Endothelial cell of hepatic sinusoid (primary cell): ENCODE results near the gene SARM1.

Experiments used
- in situ Hi-C: cut with HindIII; loops from 2 replicates; pipeline ENCODE4 v1.10.0; 2017; ENCODE audit warnings: low sequenced_read_pairs

Gene SARM1

GRCh38 chr17:28392491-28392890 lies 21.0 kb downstream of the SARM1 start:
- in situ Hi-C loops: no loop called here

GRCh38 chr17:28394337-28395116 lies 23.0 kb downstream of the SARM1 start:
- in situ Hi-C loops: no loop called here

- in situ Hi-C loops: no loop called here
These were observed 23.9 kb downstream of the SARM1 start for GRCh38 chr17:28395426-28395825.

GRCh38 chr17:28395968-28396367 lies 24.5 kb downstream of the SARM1 start:
- in situ Hi-C loops: no loop called here

GRCh38 chr17:28396635-28397239 lies 25.2 kb downstream of the SARM1 start:
- in situ Hi-C loops: no loop called here

GRCh38 chr17:28397275-28397674 lies 25.8 kb downstream of the SARM1 start:
- in situ Hi-C loops: no loop called here

GRCh38 chr17:28397687-28398279 lies 26.3 kb downstream of the SARM1 start:
- in situ Hi-C loops: no loop called here

GRCh38 chr17:28398280-28398981 lies 26.9 kb downstream of the SARM1 start:
- in situ Hi-C loops: no loop called here

- in situ Hi-C loops: no loop called here
These were observed 28.3 kb downstream of the SARM1 start for GRCh38 chr17:28399808-28400207.

GRCh38 chr17:28402224-28402630 lies 30.7 kb downstream of the SARM1 start:
- in situ Hi-C loops: no loop called here

- in situ Hi-C loops: no loop called here
These were observed 31.4 kb downstream of the SARM1 start for GRCh38 chr17:28402844-28403243.

GRCh38 chr17:28404007-28404406 lies 32.5 kb downstream of the SARM1 start:
- in situ Hi-C loops: no loop called here

- in situ Hi-C loops: no loop called here
These were observed 32.9 kb downstream of the SARM1 start for GRCh38 chr17:28404461-28404811.

- in situ Hi-C loops: no loop called here
These were observed 33.5 kb downstream of the SARM1 start for GRCh38 chr17:28404812-28405570.

GRCh38 chr17:28405632-28406472 lies 34.4 kb downstream of the SARM1 start, which contains the start of gene SLC46A1:
TSS of gene SLC46A1 (minus strand) at chr17:28406212. CDS start at chr17:28406114, 98 bp downstream.
- in situ Hi-C loops: no loop called here

- in situ Hi-C loops: no loop called here
These were observed 35.0 kb downstream of the SARM1 start for GRCh38 chr17:28406473-28406814.

GRCh38 chr17:28407130-28407973 lies 35.9 kb downstream of the SARM1 start:
- in situ Hi-C loops: no loop called here

GRCh38 chr17:28407974-28408306 lies 36.4 kb downstream of the SARM1 start:
- in situ Hi-C loops: no loop called here

GRCh38 chr17:28412099-28412498 lies 40.6 kb downstream of the SARM1 start:
- in situ Hi-C loops: no loop called here
